ENCODE data around the gene OPCML.

OPCML gene

DNA sequence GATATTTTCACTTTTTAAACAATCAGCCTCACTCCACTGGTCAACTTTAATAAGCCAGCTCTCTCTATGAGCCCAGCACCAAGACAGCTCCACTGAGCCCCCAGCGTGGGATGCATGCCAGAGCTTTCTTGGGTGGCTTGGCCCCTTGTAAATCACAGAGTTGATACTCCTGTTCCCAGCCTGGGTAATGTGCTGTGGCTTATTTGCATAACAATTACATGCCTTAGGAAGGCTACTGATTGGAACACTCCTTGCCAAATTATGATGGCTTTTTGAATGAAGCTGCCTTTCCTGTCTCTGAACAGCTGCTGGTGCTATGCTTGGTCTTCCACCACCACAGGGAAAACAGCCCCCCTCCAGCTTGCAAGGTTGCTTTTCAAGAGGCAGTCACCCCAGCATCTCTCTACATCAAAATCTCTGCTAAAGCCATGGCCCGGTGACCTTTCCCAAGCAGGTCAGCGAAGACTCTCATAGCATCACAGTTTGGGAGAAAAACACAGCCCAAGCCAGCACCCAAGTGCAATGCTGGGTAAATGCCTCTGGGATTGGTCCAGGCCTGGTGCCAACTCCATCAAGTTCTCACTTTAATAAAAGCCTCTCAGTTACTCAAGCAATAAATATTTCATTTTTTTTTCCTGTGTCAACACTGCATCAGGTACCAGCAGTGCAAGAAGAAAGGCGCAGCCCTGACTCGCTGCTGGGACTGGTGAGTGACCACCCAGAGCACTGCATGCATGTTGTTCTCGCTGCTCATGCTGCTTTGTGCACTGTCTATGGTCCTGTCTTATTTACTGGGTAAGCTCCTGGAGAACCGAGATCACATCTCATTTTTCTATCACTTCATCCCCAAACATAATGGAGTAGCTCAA, 549.3 kb downstream of the OPCML start:
- Histone ChIP-seq H3K9ac (ENCODE audit: low read length) (no peak overlapping the region), H4K20me1 (ENCODE audit: insufficient read depth, low read length) (no peaks in the 10 kb centered on the region), H3K27ac (ENCODE audit: low read depth, low read length, poor library complexity, severe bottlenecking) (no peak overlapping the region), H3K9me2 (ENCODE audit: low read depth, low read length) (no peaks in the 10 kb centered on the region), H3K36me3 (ENCODE audit: insufficient read depth, low read length) (no peaks in the 10 kb centered on the region), H3F3A (ENCODE audit: insufficient read depth, low read length) (no peaks in the 10 kb centered on the region), H3K9me3 (ENCODE audit: low read length) (no peaks in the 10 kb centered on the region), H3K4me3 (ENCODE audit: low read depth, low read length, poor library complexity, severe bottlenecking) (no peak overlapping the region), H3K27me3 (ENCODE audit: insufficient read depth, low read length) (no peaks in the 10 kb centered on the region), H3K79me2 (ENCODE audit: insufficient read depth, low read length) (no peaks in the 10 kb centered on the region), H3K4me2 (ENCODE audit: low read length) (no peak overlapping the region), H2AFZ (ENCODE audit: low read length) (no peak overlapping the region), H3K4me1 (ENCODE audit: insufficient read depth, low read length, severe bottlenecking) (no peaks in the 10 kb centered on the region)
- TF ChIP-seq EZH2 (IDR thresholded peaks at IDR 0.05; ENCODE audit: borderline replicate concordance, low read length) (no peak), CTCF (IDR thresholded peaks at IDR 0.05; ENCODE audit: low read length) (no peak)

DNA sequence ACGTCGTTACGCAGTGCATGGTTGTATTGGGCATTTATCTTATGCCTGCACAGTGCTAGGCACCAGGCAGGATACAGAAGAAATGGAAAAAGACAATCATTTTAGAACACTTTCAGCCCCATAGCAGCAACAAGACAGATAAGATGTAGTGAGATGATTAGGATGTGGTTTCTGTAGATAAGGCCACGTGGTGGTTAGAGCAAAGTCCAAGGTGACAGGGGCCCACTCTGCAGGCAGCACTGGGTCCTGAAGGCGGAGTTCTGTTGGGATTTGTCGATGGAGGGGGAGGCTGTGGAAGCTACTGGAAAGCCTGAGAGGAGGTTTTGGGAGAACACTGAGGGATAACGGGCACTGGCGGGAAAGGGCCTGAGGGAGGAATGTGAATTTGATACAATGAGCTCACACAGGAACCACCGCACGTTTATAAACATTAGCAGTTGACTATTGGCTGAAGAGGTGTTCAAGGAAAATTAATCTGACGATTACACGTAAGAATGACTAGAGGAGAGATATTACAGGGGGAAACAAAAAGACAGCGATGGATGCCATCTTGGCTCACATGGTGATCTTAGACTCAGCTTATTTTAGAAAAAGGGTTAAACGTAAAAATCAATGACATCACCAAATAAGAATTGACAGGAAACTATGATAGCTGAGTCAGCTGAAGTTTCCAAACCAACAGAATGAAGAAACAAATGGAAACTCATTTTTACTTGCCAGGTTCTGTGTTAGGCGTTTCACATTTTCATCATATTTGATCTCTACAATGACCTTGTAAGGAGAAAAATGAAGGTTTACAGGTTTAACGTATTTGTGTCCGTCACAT, 551.0 kb downstream of the OPCML start:
- Histone ChIP-seq H3K36me3 (ENCODE audit: insufficient read depth, low read length) (no peaks in the 10 kb centered on the region), H3K4me1 (ENCODE audit: insufficient read depth, low read length, severe bottlenecking) (no peaks in the 10 kb centered on the region)

GRCh38 chr11:132980670-132981069, 551.6 kb downstream of the OPCML start:
- H3K36me3 ChIP-seq (ENCODE audit: insufficient read depth, low read length) = no peaks in the 10 kb centered on the region
- TF ChIP-seq CTCF (IDR thresholded peaks at IDR 0.05; ENCODE audit: low read length) (no peak), EZH2 (IDR thresholded peaks at IDR 0.05; ENCODE audit: borderline replicate concordance, low read length) (no peak)
- H3K4me2 ChIP-seq (ENCODE audit: low read length) = no peak overlapping the region
- no peak overlapping the region for H3K4me3 ChIP-seq (ENCODE audit: low read depth, low read length, poor library complexity, severe bottlenecking)
- no peaks in the 10 kb centered on the region for H3F3A ChIP-seq (ENCODE audit: insufficient read depth, low read length)
- no peaks in the 10 kb centered on the region for H3K9me2 ChIP-seq (ENCODE audit: low read depth, low read length)
- H2AFZ ChIP-seq (ENCODE audit: low read length) = no peak overlapping the region
- H3K9me3 ChIP-seq (ENCODE audit: low read length) = no peaks in the 10 kb centered on the region
- H3K9ac ChIP-seq (ENCODE audit: low read length) = no peak overlapping the region
- H3K27ac ChIP-seq (ENCODE audit: low read depth, low read length, poor library complexity, severe bottlenecking) = no peak overlapping the region
- no peaks in the 10 kb centered on the region for H3K79me2 ChIP-seq (ENCODE audit: insufficient read depth, low read length)
- no peaks in the 10 kb centered on the region for H3K27me3 ChIP-seq (ENCODE audit: insufficient read depth, low read length)
- H3K4me1 ChIP-seq (ENCODE audit: insufficient read depth, low read length, severe bottlenecking) = no peaks in the 10 kb centered on the region
- H4K20me1 ChIP-seq (ENCODE audit: insufficient read depth, low read length) = no peaks in the 10 kb centered on the region

More for the DNA sequence above, 551.0 kb downstream of the OPCML start:
- H4K20me1 ChIP-seq (ENCODE audit: insufficient read depth, low read length) = no peaks in the 10 kb centered on the region
- H3K4me3 ChIP-seq (ENCODE audit: low read depth, low read length, poor library complexity, severe bottlenecking) = no peak overlapping the region
- H3K4me2 ChIP-seq (ENCODE audit: low read length) = no peak overlapping the region
- H2AFZ ChIP-seq (ENCODE audit: low read length) = no peak overlapping the region
- no peaks in the 10 kb centered on the region for H3K9me3 ChIP-seq (ENCODE audit: low read length)
- no peaks in the 10 kb centered on the region for H3K27me3 ChIP-seq (ENCODE audit: insufficient read depth, low read length)
- H3K79me2 ChIP-seq (ENCODE audit: insufficient read depth, low read length) = no peaks in the 10 kb centered on the region
- no peak overlapping the region for H3K27ac ChIP-seq (ENCODE audit: low read depth, low read length, poor library complexity, severe bottlenecking)
- no peaks in the 10 kb centered on the region for H3F3A ChIP-seq (ENCODE audit: insufficient read depth, low read length)
- TF ChIP-seq EZH2 (IDR thresholded peaks at IDR 0.05; ENCODE audit: borderline replicate concordance, low read length) (no peak), CTCF (IDR thresholded peaks at IDR 0.05; ENCODE audit: low read length) (no peak)
- H3K9ac ChIP-seq (ENCODE audit: low read length) = no peak overlapping the region
- H3K9me2 ChIP-seq (ENCODE audit: low read depth, low read length) = no peaks in the 10 kb centered on the region

All from OCI-LY1 (cell line).